GM19035 (cell line): Measurements from ENCODE around the gene MEGF6.
"Not testable (repeated sequence)": the region's sequence is repeated elsewhere in the genome, so short reads cannot be mapped to it uniquely, and the experiment has no call there.

Experiments used
- ATAC-seq: cut with Tn5 transposase; IDR thresholded peaks from one replicate; pipeline ENCODE4 v1.9.1; 2021; ENCODE audit not compliant: unreplicated experiment

MEGF6 gene

GRCh38 chr1:3594706-3595377 lies 16.5 kb downstream of the MEGF6 start:
- no peak for ATAC-seq

GRCh38 chr1:3593745-3594144 lies 17.6 kb downstream of the MEGF6 start:
- ATAC-seq, result no peak

DNA sequence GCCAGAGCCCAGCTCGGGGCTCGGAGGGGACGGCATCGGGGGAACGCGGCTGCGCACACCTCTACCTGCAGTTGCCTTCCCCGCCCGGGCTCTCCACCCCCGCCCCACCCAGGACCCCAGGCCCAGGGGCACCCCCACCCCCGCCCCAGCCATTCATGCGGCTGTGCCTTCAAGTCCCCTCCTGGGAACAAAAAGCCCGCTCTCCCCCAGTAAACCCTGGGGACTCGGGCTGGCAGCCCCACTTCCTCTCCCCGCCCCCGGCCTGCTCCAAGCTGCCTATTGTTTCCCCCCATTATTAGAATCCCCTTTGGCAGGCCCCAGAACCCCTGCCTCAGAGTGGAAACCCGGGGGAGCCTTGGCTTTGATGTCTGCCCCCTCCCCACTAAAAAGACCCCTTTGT lies 18.0 kb downstream of the MEGF6 start:
- no peak for ATAC-seq

DNA sequence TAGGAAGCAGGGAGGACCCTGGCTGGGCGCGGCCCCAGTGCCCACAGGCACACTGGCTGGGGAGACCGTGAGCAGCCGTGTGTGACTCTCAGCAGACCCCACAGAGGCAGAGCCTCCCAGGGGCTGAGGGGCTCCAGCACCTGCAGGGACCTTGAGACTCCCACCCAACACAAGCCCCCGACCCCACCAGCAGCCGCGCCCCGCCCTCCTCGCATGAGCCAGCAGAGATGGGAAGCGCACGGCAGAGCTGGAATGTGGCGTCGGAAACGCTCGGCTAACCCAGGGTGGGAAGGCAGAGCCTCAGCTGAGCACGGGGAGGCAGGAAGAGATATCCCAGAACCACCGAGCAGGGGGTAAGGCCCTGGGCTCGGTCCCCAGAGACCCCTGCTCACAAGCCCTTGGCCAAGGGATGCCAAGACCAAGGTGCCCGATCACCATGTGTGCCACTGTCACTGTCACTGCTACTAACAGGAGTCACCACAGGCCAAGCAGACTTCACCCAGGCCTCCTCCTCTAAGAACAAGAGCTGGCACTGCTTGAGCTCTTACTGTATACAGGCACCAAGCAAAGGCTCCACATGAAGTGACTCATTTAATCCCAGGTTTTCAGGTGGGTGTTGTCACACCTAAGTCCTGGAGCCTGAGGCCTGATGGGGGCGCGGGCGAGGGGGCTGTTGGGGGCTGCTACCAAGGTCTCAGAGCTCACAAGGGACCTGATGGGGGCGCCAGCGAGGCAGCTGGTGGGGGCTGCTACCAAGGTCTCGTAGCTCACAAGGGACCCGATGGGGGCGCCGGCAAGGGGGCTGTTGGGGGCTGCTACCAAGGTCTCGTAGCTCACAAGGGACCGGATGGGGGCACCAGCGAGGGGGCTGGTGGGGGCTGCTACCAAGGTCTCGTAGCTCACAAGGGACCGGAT lies 20.1 kb downstream of the MEGF6 start:
- no peak for ATAC-seq

GRCh38 chr1:3590139-3590763 lies 21.1 kb downstream of the MEGF6 start:
- ATAC-seq, result no peak

DNA sequence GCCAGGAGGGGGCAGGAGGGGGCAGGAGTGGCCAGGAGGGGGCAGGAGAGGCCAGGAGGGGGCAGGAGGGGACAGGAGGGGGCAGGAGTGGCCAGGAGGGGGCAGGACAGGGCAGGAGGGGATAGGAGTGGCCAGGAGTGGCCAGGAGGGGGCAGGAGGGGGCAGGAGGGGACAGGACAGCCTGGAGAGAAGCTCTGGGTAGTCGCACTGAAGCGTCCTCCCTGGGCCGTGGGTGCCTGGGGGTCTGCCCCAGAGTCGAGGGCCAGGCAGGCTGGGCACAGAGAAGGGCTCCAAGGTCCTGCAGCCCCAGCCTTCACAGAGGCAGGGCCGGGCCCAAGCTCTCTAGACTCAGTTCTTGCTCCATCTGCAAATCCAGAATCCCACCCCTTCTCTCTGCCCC lies 22.9 kb downstream of the MEGF6 start:
- ATAC-seq, result no peak

DNA sequence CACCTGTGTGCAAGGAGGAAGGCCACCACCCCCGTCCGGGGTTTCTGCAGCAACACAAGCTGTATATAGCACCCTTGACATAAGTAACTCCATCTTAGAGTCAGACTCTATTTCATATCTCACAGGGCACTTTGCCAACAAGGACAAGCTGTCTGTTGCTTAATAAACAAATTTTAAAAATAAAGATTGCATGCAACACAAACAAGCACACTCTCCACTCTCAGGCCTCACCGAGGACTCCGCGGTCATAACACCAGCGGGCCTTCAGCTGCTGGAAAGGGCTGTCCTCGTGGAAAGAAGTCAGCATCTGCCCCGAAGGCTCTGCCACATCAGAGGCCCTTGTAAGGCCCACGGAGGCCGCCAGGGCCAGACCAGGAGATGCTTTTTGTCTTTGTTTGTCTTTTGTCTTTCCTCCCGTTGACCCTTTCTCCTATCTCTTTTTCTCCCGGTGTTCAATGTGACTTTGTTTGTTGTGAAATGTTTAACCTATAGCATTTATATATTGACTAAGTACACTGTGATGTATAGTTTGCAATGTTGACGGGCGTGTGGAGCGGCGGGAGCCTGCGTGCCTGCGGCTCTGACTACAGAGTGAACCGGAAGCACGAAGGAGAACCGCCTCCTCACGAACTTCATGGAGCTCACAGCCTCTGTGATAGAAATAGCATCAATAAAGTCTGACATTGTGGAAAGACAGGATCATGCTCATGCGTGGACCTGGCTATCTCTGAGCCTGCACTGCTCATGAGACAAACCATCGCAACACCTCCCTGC lies 24.1 kb downstream of the MEGF6 start:
- ATAC-seq, result no peak

- ATAC-seq, result no peak
These were observed 25.3 kb downstream of the MEGF6 start for GRCh38 chr1:3585940-3586568.

- not testable (repeated sequence) for ATAC-seq
These were observed 25.9 kb downstream of the MEGF6 start for GRCh38 chr1:3585353-3585868.

- ATAC-seq, result no peak
These were observed 26.4 kb downstream of the MEGF6 start for GRCh38 chr1:3584915-3585314.

DNA sequence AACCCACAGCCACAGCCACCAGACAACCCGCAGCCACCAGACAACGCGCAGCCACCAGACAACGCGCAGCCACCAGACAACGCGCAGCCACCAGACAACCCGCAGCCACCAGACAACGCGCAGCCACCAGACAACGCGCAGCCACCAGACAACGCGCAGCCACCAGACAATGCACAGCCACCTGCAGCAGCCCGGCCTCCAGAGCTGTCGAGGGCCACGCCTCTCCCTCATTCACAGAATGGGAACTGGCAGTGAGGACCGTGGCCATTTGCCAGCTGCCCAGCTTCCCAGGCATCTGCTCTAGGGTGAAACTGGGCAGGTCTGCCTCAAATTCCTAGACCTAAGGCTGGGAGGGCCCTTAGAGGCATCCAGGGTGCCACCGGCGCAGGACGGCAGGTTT lies 27.6 kb downstream of the MEGF6 start:
- not testable (repeated sequence) for ATAC-seq

- ATAC-seq, result no peak
These were observed 29.8 kb downstream of the MEGF6 start for GRCh38 chr1:3581296-3582036.

- no peak for ATAC-seq
These were observed 31.1 kb downstream of the MEGF6 start for GRCh38 chr1:3580231-3580630.

- ATAC-seq, result no peak
These were observed 31.7 kb downstream of the MEGF6 start for GRCh38 chr1:3579626-3580025.

GRCh38 chr1:3578906-3579305 lies 32.4 kb downstream of the MEGF6 start:
- ATAC-seq, result no peak

GRCh38 chr1:3578433-3578805 lies 32.9 kb downstream of the MEGF6 start:
- ATAC-seq, result no peak

DNA sequence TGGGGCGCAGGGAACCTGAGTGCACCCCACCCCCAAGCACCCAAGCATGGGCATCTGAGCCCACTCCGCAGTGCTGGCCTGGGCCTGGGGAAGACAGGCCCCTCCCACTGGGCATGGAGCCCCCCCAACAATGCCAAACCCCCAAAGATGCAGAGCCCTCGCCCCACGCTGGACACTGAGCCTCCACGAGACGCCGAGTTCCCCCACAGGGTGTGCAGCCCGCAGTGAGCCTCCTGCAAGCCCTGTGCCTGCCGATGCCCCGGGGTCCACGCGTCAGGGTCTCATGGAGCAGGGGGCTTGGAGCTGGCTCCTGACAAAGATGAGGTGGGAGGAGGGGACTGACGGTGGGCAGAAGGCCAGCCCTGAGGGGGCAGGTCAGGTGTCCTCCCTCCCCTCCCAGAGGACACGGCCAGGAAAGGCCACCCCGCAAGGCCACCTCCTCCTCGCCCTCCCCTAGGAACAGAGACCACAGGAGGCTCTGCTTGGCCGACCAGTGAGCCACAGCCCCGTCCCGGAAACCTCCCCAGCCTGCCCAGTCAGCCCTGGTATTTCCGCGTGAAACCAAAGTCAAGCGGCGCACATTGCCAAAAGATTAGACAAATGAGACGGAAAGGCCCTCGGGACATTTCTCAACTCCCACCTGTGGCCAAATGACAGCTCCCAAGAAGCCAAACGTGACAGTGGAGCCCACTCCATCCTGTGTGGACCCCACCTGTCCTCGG lies 33.4 kb downstream of the MEGF6 start:
- ATAC-seq, result no peak

DNA sequence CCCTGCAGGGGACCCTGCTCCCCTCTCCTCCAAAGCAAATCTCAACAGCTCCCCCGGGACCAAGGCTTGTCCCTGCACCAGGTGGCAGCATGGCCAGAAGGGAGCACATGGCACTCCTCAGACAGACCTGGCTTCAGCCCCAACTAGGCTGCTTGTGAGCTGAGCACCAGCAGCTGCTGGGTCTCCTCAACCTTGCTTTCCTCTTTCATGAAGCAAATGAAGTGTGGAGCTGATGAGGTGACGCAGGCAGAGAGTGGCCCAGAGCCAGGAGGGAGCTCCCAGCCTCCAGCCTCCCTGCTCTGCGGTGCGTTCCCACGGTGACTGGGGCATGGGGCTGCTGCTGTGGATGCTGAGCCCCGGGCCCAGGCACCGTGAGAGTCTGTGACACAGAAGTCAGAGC lies 34.0 kb downstream of the MEGF6 start:
- ATAC-seq, result no peak

- ATAC-seq, result no peak
These were observed 35.3 kb downstream of the MEGF6 start for GRCh38 chr1:3575993-3576392.
